Astrocyte of the spinal cord (primary cell): ENCODE measurements around the gene FOXO3.

ENCODE experiments used
- DNase-seq: peaks from one replicate; pipeline ENCODE4 v3.0.0; 2011; ENCODE audit warnings: low read depth, low spot score
- H3K4me3 ChIP-seq: 2 replicates; pipeline ENCODE4 v1.5.1; 2011; ENCODE audit warnings: low read depth, mild to moderate bottlenecking, low read length, moderate library complexity
- CTCF ChIP-seq: IDR thresholded peaks from 2 replicates; pipeline ENCODE4 v1.5.1; 2012; ENCODE audit warnings: low read depth, mild to moderate bottlenecking, low read length, inconsistent platforms
- in situ Hi-C: cut with HindIII; loops from 2 replicates; pipeline ENCODE4 v1.10.0; 2017; ENCODE audit warnings: low sequenced_read_pairs

Gene FOXO3

DNA sequence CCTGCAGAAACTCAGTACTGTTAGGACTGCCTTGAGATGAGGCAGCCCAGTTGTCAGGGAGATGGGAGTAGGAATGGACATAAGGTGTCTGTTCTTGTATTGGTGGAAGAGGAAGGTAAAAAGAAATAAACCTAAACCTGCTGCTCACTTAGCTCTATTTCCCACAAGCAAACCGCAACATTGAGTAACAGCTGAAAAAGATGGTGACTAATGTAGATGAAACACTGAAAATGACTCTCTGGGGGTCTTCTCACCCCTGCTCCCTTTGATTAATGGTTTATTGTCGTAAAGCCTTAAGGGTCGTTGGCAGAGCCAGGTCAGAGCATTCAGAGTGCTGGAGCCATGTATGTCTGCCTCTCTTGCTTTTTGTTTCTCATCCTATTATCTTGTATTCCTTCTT lies 87.5 kb downstream of the FOXO3 start:
- in situ Hi-C loops: no loop called here
- no peak for TF ChIP-seq CTCF
- DNase-seq: peak; percentile 40
- no peak overlapping the region for H3K4me3 ChIP-seq

GRCh38 chr6:108650325-108650724 lies 89.6 kb downstream of the FOXO3 start:
- in situ Hi-C loops: no loop called here
- TF ChIP-seq CTCF: no peak
- H3K4me3 ChIP-seq: no peak overlapping the region
- DNase-seq: no peak

GRCh38 chr6:108650781-108651180 lies 90.1 kb downstream of the FOXO3 start:
- TF ChIP-seq CTCF: no peak
- peak; percentile 56 for DNase-seq
- in situ Hi-C loops: no loop called here
- no peak overlapping the region for H3K4me3 ChIP-seq

- TF ChIP-seq CTCF: no peak
- peak; percentile 80 for DNase-seq
- no peak overlapping the region for H3K4me3 ChIP-seq
- in situ Hi-C loops: no loop called here
These were observed 90.9 kb downstream of the FOXO3 start for GRCh38 chr6:108651340-108652227.

DNA sequence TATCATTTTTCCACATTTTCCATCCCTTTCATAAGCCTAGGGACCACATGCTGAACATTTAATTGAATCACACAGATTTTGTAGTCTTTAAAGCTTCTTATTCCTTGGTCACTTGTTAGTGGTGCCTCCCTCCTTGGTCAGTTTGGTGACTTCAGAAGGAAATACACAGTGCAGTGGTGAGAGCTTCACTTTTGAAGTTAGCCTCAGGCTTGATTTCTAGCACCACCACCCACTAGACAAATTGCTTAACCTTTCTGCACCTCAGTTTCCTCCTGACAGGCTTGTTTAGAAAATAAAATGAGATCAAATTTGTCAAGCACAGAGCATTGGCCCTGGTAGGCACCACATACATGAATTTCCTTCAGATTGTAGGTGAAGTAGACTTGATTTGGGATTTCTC lies 91.7 kb downstream of the FOXO3 start:
- H3K4me3 ChIP-seq: no peak overlapping the region
- TF ChIP-seq CTCF: no peak
- DNase-seq: no peak
- in situ Hi-C loops: no loop called here

DNA sequence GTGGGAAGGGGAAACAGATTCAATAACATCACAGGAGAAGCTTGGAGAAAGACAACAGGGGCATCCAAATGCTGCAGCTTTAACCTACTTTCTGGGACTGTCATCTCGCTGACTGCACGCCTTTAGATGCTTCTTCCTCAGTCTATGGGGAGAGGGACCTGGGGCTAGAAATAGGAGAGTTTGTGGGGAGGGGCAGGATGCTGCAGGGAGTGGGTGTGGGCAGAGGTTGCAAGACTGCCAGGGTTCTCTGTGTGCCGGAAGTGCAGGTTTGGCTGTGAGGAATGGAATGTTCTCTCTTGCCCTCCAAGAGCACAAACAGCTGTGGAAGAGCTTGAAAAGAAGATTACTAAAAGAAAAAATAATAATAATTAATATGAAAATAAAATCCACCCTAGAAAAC lies 93.2 kb downstream of the FOXO3 start:
- TF ChIP-seq CTCF: no peak
- H3K4me3 ChIP-seq: no peak overlapping the region
- in situ Hi-C loops: no loop called here
- peak; percentile 39 for DNase-seq
